Measurements from ENCODE around the gene EVC. TPM values are rescaled to one million over a fixed set of nuclear protein-coding genes. Genes with fewer than 3 reads are reported as not detected.
"Not testable (repeated sequence)": the region's sequence is repeated elsewhere in the genome, so short reads cannot be mapped to it uniquely, and the experiment has no call there.

EVC gene
- total RNA-seq, 1 donor from 2014 or later = 5.3 TPM

DNA sequence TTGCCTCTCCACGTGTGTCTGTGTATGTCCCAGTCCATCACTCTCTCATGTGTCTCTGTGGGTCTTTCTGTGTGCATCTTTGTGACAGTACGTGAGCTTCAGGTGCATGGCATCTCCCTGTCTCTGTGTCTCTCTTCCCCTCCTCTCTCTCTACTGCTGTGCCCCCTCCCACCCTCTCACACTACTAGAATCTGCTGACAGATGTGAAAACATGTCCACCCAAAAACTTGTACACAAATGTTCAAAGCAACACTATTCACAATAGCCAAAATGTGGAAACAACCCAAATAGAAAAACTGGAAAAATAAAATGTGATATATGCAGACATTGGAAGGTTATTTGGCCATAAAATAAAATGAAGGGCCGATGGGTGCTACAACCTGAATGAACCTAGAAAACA is 10.0 kb downstream of the EVC start:
- intact Hi-C loops (cut with DNase I) = no loop called here
- DNase-seq (no peak), ATAC-seq (ENCODE audit: poor library complexity) (no peak)

DNA sequence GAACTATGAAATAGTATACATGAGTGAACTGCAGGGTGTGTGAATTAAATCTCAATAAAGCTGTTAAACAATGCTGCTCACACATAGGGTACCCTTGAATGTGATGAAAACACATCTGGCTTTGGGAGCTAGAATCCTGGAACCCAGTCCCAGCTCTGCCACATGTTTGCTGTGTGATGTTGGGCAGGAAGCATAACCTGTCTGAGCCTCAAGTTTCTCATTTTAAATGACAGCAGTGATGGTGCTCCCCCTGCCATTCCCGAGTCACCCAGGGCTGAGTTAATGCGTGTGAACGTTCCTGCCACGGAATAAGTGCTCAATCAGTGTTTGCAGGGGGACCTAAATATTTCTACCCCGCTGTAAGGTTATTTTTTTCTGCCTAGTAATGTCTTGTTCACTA is 10.9 kb downstream of the EVC start:
- ATAC-seq (ENCODE audit: poor library complexity) (no peak), DNase-seq (no peak)
- intact Hi-C loops (cut with DNase I) = no loop called here

DNA sequence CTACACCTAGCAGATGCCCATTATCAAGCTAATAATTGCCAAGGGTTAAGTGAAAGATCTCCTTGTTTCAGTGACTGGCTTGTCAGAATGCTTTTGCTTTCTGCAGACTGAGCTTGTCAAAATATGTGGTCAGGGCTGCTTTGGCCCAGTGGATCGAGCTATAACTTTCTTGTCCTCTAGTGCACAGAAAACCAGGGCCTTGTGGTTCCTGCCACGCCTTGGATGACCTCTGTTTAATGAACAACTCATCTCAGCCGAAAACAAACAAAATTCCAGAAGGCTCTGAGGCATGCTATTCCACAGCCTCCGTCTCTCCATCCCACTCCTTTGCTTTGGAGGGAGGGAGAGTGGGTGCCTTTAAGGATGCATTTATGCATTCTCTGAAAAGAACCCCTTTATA is 11.3 kb downstream of the EVC start:
- intact Hi-C loops (cut with DNase I) = no loop called here
- ATAC-seq (ENCODE audit: poor library complexity) (no peak), DNase-seq (no peak)

DNA sequence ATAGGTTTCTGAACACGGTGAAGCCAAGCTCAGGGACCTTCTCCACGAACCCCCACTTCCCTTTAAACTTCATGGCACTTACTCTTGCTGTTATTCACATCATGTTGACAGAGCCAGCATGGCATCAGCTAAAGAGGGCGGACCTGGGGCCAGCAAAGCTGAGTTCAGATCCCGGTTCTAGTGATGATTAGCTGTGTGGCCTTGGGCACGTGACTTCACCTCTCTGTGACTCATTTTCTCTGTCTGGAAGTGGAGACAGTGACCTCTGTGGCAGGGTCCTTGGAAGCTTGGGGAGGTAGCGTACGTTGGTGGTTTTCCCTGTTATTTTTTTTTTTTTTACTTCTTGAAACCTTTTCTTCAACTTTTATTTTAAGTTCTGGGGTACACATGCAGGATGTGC is 13.4 kb downstream of the EVC start:
- ATAC-seq (ENCODE audit: poor library complexity) = no peak
- intact Hi-C loops (cut with DNase I) = no loop called here
- DNase-seq = no peak

DNA sequence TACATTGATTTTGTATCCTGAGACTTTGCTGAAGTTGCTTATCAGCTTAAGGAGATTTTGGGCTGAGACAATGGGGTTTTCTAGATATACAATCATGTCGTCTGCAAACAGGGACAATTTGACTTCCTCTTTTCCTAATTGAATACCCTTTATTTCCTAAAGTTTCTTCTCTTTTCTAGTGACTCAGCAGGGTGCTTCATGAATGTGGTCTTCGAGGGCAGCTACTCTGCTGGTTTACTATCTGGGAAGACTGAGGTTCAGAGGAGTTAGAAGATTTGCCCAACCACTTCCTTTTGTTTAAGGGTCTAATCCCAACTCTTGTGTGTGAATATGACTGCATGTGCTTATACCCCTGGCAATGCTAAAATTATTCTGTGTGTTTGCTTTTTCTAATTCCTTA is 17.4 kb downstream of the EVC start:
- intact Hi-C loops (cut with DNase I); ATAC-seq (ENCODE audit: poor library complexity); DNase-seq: not testable (repeated sequence)

DNA sequence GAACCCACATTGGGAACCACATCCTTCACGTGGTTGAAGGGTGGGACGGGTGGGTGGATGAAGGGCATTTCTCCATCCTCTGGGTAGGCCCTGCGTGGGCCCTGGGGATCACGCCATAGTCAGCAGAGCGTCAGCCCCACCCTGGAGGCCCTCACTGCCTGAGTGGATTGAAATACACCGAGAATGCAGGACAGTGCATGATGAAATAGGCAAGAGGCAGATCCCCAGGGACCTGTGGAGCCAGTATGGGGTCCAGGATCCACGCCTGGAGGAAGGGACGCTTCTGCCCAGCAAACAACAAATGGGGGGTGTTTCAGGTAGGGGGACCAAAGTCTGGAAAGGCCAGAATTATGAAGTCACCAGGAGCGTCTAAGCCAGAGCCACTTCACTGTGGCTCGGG is 19.4 kb downstream of the EVC start:
- intact Hi-C loops (cut with DNase I) = no loop called here
- DNase-seq (no peak), ATAC-seq (ENCODE audit: poor library complexity) (no peak)

DNA sequence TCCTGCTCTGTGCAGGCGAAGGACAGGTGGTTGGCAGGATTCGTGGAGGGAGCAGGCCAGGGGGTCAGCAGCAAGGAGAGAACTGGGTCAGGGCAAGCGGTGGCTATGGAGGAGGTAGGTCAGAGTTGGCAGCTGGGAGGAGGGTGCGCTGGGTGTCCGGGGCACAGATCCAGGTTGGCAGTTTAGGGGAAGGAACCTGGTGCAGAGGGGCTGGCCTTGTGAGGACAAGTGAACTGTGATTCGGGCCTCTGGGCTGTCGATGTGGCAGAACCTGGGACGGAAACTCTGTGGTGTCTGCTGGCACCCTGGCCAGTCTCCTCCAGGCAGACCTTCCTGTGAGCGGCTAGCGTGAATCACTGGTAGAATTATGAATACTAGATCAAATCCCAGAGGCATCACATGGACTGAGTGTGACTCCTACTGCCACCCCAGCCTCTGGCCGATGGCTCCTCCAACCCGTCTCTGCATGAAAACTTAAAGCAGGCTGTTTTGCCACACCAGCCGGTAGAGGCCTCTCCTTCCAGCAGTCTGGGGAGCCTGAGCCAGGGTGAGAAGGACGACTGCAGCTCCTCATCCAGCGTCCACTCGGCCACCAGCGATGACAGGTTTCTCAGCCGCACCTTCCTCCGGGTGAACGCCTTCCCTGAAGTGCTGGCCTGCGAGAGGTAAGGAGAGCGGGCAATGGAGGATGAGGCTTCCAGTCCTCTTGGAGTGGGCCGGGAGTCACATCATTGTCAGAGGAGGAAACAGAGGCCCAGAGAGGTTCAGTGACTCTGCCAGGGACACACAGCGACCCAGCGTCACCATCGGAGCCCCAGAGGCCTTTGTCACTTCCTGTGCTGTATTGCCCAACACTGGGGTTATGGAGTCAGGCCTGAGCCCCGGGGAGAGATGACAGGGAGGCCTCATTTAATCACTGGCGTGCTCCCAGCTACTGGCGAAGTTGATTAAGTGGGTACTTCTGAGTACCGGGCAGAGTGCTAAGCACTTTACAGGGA is 20.3 kb downstream of the EVC start:
- intact Hi-C loops (cut with DNase I) = no loop called here

DNA sequence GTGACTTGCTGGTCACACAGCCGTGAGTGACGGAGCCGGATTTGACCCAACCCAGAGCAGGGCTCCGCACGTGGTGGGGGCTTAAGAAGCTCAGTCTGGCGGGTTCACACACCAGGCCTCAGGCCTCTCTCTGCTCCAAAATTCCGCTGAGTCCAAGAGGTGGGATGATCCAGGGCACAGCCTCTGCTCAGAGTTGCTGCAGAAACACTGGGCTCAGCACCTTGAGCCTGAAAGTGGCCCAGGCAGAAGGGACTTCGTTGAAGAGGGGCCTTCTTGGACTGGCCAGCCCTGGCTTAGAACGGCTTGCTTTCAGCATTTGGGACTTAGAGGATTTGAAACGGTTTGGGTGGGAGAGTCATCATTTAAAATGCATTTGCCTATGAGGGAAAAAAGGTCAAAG is 21.2 kb downstream of the EVC start:
- DNase-seq (no peak), ATAC-seq (ENCODE audit: poor library complexity) (no peak)
- intact Hi-C loops (cut with DNase I) = no loop called here

More for the DNA sequence above, 20.3 kb downstream of the EVC start:
- ATAC-seq (ENCODE audit: poor library complexity) (peak; percentile 28), DNase-seq (no peak)

DNA sequence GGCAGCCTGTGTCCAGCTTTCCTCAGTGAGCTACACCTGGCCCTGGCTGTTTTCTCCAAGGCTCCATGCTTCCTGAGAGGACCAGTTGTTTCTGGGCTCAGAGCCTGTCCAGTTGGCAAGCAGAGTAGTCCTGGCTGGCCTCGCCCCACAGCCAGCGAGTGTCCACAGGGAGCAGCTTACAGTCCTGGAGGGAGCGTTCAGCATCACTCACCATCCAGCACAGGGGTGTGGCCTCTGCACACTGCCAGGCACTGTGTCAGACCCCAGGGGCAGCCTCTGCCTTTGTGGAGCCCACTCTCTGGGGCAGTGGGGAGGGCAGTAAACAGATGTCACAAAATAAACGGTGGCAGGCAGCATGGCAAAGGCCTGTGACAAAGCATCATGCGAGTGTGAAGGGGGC is 23.9 kb downstream of the EVC start:
- ATAC-seq (ENCODE audit: poor library complexity) (peak; percentile 84), DNase-seq (peak; percentile 78)
- intact Hi-C loops (cut with DNase I) = no loop called here

DNA sequence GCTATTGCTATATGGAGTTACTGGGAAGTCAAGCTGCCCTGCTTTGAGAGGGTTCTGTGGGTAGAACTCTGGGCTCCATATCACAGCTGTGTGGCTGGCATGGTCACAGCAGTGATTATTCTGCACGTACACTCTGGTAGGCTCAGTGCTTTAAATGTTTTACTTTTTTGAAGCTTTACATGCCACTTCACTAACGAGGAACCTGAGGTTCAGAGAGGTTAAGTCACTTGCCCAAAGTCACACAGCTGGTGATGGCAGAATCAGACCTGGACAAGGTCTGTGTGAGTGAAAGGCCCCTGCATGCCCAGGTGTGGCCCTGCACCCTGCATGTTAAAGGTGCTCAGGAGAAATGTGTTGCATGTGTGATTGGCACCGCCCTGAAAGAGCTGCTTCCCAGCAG is 24.5 kb downstream of the EVC start:
- ATAC-seq (ENCODE audit: poor library complexity) (no peak), DNase-seq (no peak)
- intact Hi-C loops (cut with DNase I) = no loop called here

DNA sequence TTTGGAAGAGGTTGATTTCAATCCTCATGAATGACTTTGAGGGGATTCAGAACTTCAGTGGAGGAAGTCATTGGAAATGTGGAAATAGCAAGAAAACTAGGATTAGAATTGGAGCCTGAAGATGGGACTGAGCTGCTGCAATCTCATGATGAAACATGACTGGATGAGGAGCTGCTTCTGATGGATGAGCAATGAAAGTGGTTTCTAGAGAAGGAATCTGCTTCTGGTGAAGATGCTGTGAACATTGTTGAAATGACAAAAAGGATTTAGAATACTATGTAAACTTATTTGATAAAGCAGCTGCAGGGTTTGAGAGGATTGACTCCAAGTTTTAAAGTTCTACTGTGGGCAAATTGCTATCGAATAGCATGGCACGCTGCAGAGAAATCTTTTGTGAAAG is 27.1 kb downstream of the EVC start:
- no peak for DNase-seq
- intact Hi-C loops (cut with DNase I) = no loop called here
- no peak for ATAC-seq (ENCODE audit: poor library complexity)

DNA sequence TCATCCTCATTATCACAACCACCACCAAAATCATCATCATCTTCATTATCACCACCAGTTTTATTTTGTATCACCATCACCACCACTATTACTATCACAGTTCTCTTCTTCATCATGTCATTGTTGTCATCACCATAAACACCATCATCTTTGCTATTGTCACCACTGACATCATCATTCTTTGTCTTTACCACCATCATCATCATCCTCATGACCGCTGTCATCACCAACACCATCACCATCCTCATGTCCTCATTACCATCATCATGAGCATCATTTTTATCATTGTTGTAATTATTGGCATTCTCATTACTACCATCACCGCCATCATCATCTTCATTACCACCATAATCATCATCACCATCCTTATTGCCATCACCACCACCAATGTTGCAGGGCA is 31.4 kb downstream of the EVC start:
- ATAC-seq (ENCODE audit: poor library complexity) (no peak), DNase-seq (no peak)
- intact Hi-C loops (cut with DNase I) = no loop called here

DNA sequence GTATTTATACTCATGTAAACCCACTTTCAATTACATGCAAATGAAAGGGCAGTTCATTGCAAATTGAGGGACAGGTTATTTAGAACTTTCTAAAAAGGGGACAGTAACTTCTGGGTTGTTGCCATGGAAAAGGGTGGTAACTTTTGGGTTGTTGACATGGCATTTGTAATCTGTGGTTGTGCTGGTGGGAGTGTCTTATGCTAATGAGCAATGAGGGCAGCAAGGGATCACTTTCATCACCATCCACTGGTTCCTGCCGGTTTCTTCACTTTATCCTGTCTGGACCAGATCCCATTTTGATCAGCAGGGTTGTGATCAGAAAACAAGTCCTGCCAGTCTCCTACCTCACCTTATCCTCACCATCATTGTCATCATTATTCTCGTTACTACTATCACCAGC is 32.0 kb downstream of the EVC start:
- DNase-seq = no peak
- no peak for ATAC-seq (ENCODE audit: poor library complexity)
- intact Hi-C loops (cut with DNase I) = no loop called here

DNA sequence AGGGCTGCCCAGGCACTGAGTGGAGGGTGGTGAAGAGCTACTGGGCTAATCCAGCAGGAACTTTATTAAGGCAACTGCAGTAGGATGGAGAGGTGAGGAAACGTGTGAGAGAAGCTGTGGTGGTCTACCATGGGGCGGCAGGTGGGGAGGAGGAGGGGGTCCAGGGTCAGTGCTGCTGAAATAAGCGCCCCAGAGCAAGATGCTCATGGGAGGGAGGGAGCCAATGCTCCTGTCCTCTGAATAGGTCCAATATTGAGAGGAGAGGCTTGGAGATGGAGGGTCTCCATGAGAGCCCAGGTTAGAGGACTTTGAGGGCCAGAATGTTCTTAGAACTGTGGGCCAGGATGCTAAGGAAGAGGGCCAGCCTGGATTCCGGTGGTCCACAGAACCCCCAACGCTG is 35.2 kb downstream of the EVC start:
- DNase-seq (no peak), ATAC-seq (ENCODE audit: poor library complexity) (no peak)
- intact Hi-C loops (cut with DNase I) = no loop called here

DNA sequence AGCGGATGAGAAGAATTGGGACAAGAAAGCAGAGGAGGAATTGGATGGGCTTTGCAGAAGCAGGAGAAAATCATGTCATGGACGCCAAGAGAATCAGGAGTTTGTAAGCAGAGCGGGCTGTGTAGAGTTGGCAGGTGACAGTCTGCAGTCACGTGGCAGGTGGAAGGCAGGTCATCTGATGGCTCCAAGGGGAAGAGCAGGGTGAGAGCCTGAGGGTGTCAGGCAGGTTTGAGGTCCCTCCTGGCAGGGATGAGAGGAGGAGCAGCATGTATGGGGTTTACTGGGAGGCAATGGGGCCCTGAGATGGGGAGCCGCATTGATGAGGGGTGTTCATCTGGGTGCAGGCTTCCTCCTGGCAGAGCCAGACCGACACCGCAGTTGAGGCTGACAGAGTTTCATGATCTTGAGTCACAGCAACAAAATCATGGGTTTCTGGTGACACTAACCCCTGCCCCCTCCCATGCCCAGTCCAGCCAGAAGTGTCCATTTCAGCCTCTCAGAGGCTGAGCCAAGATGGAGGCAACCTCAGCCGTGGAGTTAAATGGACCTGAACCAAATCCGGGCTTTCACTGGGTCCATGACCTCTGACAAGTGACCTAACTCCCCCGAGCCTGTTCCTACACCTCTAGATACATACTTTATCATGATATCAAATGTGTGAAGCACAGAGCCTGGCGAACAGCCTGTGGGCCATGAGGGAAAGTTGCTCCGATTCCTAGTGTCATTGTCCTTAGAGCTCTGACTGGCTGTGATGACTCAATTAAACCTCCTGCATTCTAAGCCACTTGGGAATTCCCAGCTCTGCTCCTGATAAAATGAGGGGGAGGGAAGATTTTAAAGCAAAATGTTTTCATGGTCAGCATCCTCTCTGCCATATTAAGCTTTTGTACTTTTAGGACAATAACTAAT is 36.1 kb downstream of the EVC start:
- DNase-seq = no peak
- peak; percentile 47 for ATAC-seq (ENCODE audit: poor library complexity)
- intact Hi-C loops (cut with DNase I) = no loop called here

DNA sequence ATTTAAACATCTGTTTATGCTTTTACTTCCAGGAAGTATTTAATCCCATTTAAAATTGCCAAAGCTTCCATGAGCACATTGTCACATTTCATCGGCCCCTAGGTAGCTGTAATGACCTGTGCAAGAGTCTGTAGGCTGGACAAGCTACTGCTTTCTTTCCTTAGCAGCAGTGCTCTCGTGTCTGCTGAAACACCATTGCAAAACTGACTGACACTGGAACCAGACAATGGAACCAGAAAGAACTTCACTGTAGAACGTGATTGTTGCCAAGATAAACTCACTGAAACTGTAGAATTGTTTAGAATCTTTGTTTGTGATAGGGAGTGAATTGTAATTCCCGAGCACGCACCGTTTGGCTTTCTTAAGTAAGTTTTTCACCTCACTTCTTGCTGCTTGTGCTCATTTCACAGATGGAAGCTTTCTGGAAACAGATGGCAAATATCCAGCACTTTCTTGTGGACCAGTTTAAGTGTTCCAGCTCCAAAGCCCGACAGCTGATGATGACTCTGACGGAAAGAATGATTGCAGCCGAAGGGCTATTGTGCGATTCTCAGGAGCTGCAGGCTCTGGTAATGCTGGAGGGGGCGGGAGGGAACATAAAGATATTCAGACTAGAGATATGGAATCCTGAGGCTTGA is 36.9 kb downstream of the EVC start:
- peak; percentile 70 for ATAC-seq (ENCODE audit: poor library complexity)
- no peak for DNase-seq

DNA sequence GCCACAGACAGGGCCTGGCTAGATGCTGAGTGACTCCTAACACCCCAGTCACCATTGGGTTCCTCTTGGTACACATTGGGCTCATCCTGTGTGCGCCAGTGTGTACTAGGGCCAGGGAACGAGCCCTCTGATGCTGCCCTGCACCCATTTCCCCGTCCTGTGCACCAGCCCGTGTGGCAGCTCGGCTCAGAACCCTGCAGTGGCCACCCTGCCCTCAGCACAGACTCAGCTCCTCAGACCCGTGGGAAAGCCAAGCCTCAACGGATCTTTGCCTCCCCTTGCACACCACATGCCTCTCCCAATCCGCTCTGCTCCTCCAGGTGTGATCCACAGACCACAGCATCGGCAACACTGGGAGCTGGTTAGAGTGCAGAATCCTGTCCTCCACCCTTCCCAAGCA is 38.6 kb downstream of the EVC start:
- DNase-seq (no peak), ATAC-seq (ENCODE audit: poor library complexity) (no peak)
- intact Hi-C loops (cut with DNase I) = no loop called here

More for the DNA sequence above, 36.9 kb downstream of the EVC start:
- intact Hi-C loops (cut with DNase I) = no loop called here

DNA sequence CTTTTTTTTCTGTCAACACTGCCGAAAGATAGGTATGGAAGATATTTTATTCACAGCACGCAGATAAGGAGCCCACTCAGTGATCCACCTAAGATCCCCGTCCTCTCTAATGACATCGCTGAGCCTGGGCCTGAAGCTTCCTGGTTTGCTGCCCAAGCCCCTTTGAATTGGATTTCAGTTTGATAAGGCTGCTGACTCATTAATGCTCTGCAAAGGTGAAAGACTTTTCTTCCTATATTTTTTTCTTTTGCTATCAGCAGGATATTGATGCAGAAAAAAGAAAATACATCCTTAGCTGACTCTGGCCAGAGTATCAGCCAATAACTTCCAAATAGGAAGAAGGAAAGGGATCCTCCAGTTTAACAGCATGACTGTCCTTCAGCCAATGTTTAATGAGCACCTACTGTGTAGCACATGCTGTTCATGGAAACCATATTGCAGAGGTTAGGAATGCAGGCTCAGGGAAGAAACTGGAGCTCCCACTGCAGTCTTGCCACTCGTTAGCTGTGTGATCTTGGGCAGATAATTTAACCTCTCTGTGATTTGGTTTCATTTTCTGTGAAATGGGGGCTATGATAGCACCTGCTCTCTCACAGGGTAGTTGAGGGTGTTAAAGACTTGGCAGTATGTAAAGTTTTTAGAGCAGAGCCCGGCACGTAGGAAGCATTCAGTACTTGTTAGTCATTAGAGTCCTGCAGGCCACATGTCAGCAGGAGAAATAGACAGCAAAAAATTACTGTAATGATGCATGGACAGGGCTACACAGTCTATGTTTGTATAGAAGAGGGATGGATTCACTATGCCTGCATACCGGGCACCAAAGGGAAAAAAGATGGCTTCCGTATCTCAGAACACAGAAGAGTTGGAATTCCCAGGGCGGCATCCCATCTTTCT is 39.3 kb downstream of the EVC start:
- ATAC-seq (ENCODE audit: poor library complexity) (no peak), DNase-seq (no peak)

More for the DNA sequence above, 39.3 kb downstream of the EVC start:
- intact Hi-C loops (cut with DNase I) = no loop called here
